GM23248 (cell line): Measurements from ENCODE around the gene CUEDC2.

ENCODE experiments used
- EZH2 ChIP-seq: fragments of 200-600 bp; sonication (generic); IDR thresholded peaks from 2 replicates; pipeline ENCODE4 v1.6.1; 2018; ENCODE audit warnings: antibody characterized with exemption, mild to moderate bottlenecking; ENCODE audit not compliant: insufficient read depth, poor library complexity, severe bottlenecking
- EZH2phosphoT487 ChIP-seq: fragments of 200-600 bp; sonication (generic); IDR thresholded peaks from 2 replicates; pipeline ENCODE4 v1.6.1; 2018; ENCODE audit warnings: antibody characterized with exemption, moderate library complexity, mild to moderate bottlenecking, low read depth; ENCODE audit not compliant: insufficient read depth

DNA sequence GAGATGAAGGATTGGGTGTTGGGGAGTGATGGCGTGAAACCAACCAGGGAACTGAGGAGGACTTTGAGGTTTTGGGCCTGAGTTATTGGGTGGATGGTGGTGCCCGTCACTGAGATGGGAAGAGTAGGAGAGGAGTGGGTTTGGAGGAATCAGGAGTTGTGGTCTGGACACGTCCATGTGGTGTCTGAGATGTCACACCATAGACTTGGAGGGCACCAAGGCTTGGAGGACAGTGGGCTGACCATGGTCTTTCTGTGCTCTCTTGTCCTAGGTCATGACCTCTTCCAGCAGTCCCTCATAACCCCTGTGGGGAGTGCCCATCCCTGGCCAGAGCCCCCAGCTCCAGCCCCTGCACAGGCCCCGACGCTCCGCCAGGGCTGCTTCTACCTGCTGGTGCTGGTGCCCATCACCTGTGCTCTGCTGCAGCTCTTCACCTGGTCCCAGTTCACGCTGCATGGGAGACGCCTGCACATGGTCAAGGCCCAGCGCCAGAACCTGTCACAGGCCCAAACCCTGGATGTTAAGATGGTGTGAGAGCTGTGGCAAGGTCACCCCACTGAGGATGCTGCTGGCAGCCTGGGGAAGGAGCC is 43.2 kb upstream of the CUEDC2 start:
- TF ChIP-seq EZH2 (no peak), EZH2phosphoT487 (no peak)
